SKM-1 (cell line): ENCODE data around the gene MORC1.
"Not testable (repeated sequence)": the region's sequence is repeated elsewhere in the genome, so short reads cannot be mapped to it uniquely, and the experiment has no call there.

Experiments used
- DNase-seq: peaks from one replicate; lab custom pipeline; 2025; ENCODE audit not compliant: unreplicated experiment; lab: John Stamatoyannopoulos, UW

MORC1 gene

DNA sequence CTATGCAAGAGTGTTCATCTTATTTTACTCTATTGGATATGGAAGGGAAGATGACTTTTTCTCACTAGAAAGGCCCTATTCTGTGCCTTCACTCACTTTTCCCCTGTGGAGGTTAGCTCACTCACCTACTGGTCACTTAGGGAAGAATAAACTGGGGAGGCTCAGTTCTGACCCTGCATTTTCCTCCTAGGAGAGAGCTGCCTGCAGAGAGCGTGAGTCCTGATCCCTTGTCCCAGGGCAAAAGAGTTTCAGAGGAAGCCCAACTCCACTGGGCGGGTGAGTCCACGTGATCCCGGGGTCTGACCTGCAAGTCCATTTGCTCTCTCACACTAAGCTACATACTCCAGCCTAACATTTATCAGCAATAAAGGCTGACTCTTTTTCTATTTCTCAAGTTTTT, 8.4 kb downstream of the MORC1 start:
- DNase-seq, result no peak

DNA sequence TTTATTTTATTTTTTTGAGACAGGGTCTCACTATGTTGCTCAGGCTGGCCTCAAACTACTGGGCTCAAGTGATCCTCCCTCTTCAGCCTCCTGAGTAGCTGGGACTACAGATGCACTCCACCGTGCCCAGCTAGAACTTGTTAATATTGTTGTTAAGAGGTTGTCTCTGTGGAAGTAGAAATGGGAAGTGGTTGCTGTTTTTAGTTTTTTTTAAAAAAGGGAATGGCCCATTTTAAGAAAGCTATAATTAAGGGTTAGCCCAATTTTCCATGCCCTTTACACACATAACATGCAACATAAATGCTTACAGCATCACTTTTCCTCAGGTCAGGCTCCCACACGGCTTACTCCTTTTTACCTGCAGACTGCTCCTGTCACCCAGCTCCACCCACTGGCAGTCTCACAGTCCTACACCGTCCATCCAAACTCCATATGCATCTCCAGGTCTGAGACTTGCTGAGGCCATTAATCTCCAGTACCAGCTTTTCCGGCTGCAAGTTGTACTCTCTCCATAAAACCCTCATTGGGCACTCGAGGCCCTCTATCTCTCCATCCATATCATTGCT, 19.8 kb downstream of the MORC1 start:
- DNase-seq, result no peak

DNA sequence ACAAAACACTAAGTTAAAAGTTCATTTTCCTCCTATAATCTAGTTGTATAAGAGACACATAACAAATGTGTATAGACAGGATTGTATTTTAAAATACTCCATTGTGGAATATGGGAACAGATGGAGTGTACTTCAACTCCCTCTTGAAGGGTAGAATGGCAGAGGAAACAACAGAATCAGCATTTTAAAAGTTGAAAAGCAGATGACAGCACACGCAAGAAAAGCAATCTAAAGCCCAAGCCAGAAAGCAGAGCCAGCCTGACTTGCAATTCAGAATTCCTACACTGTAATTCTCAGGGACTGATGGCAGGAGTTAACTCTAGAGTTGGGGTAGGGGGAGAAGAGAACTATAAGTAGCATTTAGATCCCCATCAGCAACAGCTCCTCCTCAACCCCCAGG, 22.8 kb downstream of the MORC1 start:
- no peak for DNase-seq

- no peak for DNase-seq
These were observed 24.4 kb downstream of the MORC1 start for GRCh38 chr3:109093561-109093960.

GRCh38 chr3:109091846-109092245, 26.1 kb downstream of the MORC1 start:
- no peak for DNase-seq

- no peak for DNase-seq
These were observed 28.7 kb downstream of the MORC1 start for GRCh38 chr3:109089265-109089664.

GRCh38 chr3:109081746-109082510, 36.0 kb downstream of the MORC1 start:
- DNase-seq, result peak; percentile 17

GRCh38 chr3:109080090-109080489, 37.8 kb downstream of the MORC1 start:
- DNase-seq, result not testable (repeated sequence)

DNA sequence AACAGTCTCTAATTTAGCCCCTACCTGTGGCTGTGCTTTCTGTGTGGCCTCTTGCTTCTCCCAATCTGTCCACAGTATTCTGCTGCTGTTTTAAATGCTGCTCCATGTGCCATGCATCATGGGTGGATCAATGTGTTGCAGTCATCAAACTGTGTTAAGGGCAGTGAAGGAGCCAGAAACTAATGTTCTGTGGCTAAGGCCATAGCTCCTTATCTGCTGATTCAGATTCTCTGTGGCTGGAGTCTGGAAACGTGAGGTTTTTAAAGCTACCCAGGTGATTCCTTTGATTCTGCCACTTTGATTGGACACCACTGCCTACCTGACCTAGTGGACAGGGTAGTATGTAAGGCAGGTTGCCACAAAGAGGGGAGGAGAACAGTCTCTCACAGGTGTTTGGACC, 44.8 kb downstream of the MORC1 start:
- DNase-seq, result no peak

DNA sequence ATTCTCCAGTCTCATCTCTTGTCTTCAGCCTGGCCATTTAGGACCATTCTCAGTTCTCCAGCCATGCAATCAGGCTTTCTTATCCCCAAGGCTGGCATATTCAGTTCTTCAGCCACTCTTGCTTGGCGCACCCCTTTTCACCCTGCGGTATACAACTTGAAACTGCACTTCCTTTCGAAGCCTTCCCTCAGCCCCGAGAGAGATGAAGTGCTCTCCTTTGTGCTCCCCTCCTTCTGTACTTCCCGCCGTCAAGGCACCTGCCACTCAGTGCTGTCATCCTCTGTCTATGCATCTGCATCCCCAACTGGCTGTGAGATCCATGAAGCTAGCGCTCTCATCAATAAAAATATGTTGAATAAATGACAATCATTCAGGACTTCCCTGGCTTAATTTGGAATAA, 45.7 kb downstream of the MORC1 start:
- DNase-seq, result no peak

DNA sequence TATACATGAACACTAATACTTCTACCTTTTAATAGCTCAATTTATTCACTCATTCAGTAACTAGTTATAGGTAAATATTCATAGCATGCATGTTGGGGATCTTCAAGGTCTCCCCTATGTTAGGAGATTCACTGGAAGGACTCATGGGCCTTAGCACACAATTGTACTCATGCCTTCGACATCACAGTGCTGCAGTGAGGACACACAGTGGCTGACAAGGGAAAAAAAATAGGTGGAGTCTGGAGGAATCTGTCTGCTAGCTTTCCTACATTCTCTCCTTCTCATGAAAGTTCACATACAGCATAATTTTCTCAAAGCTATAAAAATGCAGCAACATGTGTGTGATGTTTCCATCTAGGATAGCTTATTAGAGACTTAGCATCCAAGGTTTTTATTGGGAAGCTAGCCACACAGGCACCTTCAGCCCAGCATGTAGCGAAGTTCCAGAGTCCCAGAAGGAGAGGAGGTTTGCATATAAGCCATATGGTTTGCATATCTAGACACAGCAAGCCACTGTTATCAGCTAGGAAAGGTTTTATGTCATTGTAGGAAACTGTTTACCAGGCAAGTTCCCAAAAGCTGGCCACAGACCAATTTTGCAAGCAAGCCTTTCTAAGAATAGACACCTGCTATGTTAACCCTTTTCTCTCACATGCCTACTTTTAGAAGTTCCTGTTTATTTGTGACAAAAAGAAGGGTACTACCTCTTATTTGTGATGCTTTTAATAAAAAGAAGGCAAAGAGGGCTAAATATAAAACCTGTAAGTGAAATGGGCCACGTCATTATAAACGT, 46.4 kb downstream of the MORC1 start:
- DNase-seq, result peak; percentile 20

- no peak for DNase-seq
These were observed 47.7 kb downstream of the MORC1 start for GRCh38 chr3:109070211-109070610.

DNA sequence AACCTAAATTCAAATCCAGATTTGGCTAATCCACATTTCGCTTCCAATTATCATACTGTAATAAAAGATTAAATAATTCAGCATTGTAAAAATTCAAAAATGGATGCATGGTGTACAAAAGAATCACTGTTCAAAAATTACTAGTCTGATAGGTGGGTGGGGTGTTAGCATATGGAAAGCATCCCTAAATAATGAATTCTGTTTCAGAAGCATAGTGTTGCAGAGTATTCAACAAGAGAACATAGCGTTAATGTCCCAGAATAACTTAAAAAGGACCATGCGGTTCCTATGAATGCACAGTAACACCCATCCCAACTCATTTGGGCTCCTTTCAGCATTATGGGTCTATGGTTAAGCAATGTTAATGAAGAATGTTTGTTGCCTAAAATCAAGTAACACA, 51.1 kb downstream of the MORC1 start:
- DNase-seq, result no peak

DNA sequence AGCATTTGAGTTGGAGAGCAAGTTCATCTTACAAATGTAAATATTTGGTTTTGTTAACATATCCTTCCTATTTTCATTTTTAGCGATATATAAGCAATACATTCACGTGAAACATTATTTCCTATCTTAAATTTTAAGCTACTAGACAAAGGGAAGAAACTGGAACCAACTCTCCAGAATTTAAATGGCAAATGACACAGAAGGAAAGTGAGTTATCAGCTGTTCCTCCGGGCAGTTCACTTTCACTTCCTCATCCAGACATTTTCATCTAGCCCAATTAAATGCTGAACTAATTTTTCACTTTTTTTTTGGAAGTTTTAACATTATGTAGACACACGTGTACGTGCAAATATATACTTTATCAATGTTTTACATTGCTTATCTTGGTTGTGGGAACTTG, 58.7 kb downstream of the MORC1 start:
- peak; percentile 30 for DNase-seq

DNA sequence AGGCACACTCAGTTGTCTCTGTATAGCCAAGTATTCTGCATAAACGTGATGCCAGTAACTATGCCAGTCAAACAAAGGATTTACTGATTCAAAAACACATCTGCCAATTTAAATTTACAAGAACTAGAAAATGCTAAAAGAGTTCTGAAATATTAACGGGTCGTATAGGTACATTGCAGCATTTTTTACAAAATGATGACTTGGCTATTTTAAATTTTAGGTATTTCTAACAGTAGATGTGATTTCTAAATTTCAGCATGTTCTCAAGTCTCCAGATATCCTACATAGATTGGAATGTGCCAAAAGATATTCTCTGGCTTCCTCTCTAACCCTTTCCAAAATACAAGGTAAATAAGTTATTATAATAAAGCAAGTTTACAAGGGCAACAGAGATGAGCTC, 60.3 kb downstream of the MORC1 start:
- no peak for DNase-seq

DNA sequence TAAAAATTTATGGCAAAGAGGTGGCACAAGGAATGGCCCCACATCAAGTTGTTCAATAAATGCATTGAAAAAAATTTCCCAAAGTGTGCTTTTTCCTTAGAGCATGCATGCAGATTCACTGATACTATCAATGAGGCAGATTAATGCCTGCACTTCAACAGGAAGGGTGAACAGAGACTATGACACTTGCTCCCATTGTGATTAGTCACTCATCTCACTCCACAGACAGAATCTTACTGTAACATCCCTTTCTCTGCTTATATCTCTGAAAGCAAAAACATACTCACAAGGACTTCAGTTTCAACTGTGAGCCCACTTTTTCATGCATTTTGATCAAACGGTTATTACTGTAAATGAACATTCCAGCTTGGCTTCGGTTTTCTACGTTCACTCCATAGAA, 60.9 kb downstream of the MORC1 start:
- no peak for DNase-seq

GRCh38 chr3:109050591-109051167, 67.3 kb downstream of the MORC1 start:
- DNase-seq, result no peak

GRCh38 chr3:109047366-109047765, 70.6 kb downstream of the MORC1 start:
- DNase-seq, result no peak

DNA sequence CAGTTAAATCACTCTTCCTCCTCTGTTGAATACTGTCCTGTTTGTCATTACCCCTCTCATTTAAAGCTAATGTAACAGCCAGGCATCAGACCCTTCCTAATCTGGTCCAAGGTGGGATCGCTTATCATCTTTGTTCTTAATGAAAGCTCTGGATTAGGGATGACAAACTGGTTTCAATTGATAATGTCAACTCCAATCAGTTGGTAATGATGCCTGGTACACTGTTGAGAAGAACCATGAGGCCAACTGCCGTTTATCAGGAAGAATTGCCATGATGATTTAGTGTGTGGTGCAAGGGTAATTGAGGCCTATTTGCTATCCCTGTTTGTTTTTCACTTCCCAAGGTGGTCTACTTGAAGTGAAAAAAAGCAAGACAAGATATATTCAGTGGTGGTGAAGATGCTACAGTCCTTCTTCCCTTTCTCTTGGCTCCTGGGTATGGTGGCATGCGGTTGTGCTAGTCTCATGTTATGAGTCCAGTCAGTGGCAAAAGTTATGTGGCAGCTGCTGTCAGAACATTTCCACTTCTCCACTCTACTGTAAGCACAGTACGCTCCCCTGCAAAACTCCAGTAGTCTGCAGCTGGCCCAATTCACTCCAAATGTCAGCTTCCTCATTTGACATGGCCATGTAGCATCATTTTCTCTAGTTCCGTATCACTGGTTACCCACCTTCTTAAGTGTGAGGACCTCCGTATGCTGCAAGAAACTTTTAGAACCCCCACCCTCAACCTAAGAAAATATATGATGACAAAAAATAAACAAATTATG, 72.5 kb downstream of the MORC1 start:
- DNase-seq, result no peak

GRCh38 chr3:109035082-109035481, 82.9 kb downstream of the MORC1 start:
- no peak for DNase-seq
